Hematopoietic multipotent progenitor cell treated with erythropoietin and hydrocortisone succinate and interleukin-3 and kit ligand, for 4 days (in vitro differentiated cells): ENCODE data around the gene PRRT1B.

ENCODE experiments used
- DNase-seq: peaks from one replicate; pipeline ENCODE4 v3.0.0-alpha.2; 2015

The PRRT1B gene

GRCh38 chr9:131601683-131602181 lies 56.4 kb downstream of the PRRT1B start:
- no peak for DNase-seq

GRCh38 chr9:131603199-131603598 lies 57.9 kb downstream of the PRRT1B start:
- DNase-seq, result no peak

- no peak for DNase-seq
Observed at GRCh38 chr9:131603711-131604439, 58.6 kb downstream of the PRRT1B start.

- no peak for DNase-seq
Observed at GRCh38 chr9:131605770-131606590, 60.7 kb downstream of the PRRT1B start.

GRCh38 chr9:131606896-131607567 lies 61.7 kb downstream of the PRRT1B start:
- DNase-seq, result no peak

GRCh38 chr9:131607591-131607990 lies 62.3 kb downstream of the PRRT1B start:
- DNase-seq, result no peak

- no peak for DNase-seq
Observed at GRCh38 chr9:131608493-131609037, 63.2 kb downstream of the PRRT1B start.
